ENCODE results near the gene INHBA. TPM values are rescaled to one million over a fixed set of nuclear protein-coding genes. Genes with fewer than 3 reads are reported as not detected.
A peak's percentile ranks its signal among the peaks of the same experiment; 100 is the strongest.

Gene INHBA
- total RNA-seq, 1 donor from 2014 or later = 6.5 TPM

- no peak for DNase-seq
These were observed 14.0 kb downstream of the INHBA start for GRCh38 chr7:41688906-41689305.

- DNase-seq = no peak
These were observed 14.8 kb downstream of the INHBA start for GRCh38 chr7:41688012-41688625.

- DNase-seq = no peak
These were observed 17.2 kb downstream of the INHBA start for GRCh38 chr7:41685684-41686083.

GRCh38 chr7:41682422-41682821, 20.5 kb downstream of the INHBA start:
- DNase-seq = no peak

- no peak for DNase-seq
These were observed 23.3 kb downstream of the INHBA start for GRCh38 chr7:41679566-41679965.

GRCh38 chr7:41674505-41675023, 28.3 kb downstream of the INHBA start:
- DNase-seq = no peak

GRCh38 chr7:41661596-41661995, 41.3 kb downstream of the INHBA start:
- DNase-seq = no peak

GRCh38 chr7:41659539-41659938, 43.4 kb downstream of the INHBA start:
- no peak for DNase-seq

- DNase-seq = peak; percentile 22
These were observed 46.5 kb downstream of the INHBA start for GRCh38 chr7:41656366-41656765.

- DNase-seq = peak; percentile 13
These were observed 47.5 kb downstream of the INHBA start for GRCh38 chr7:41655426-41655825.

- no peak for DNase-seq
These were observed 50.6 kb downstream of the INHBA start for GRCh38 chr7:41652267-41652666.

- DNase-seq = no peak
These were observed 54.4 kb downstream of the INHBA start for GRCh38 chr7:41648501-41648900.

GRCh38 chr7:41643616-41644015, 59.3 kb downstream of the INHBA start:
- DNase-seq = no peak

GRCh38 chr7:41641665-41642014, 61.2 kb downstream of the INHBA start:
- DNase-seq = no peak

- DNase-seq = no peak
These were observed 61.8 kb downstream of the INHBA start for GRCh38 chr7:41641011-41641664.

- no peak for DNase-seq
These were observed 62.4 kb downstream of the INHBA start for GRCh38 chr7:41640487-41640886.

GRCh38 chr7:41637049-41637448, 65.8 kb downstream of the INHBA start:
- DNase-seq = no peak
